ENCODE measurements around the gene FAM3A.

- no peak for TF ChIP-seq CTCF (conservative IDR thresholded peaks at IDR 0.05; ENCODE audit: low read depth, low read length)
- TF ChIP-seq EZH2 (IDR thresholded peaks at IDR 0.05; ENCODE audit: borderline replicate concordance, low read depth, low read length, poor library complexity, severe bottlenecking) = no peak
Observed at GRCh38 chrX:154473683-154474082, 42.3 kb downstream of the FAM3A start.

All from A673 (cell line).